ENCODE data around the gene ADSS1.

ADSS1 gene

DNA sequence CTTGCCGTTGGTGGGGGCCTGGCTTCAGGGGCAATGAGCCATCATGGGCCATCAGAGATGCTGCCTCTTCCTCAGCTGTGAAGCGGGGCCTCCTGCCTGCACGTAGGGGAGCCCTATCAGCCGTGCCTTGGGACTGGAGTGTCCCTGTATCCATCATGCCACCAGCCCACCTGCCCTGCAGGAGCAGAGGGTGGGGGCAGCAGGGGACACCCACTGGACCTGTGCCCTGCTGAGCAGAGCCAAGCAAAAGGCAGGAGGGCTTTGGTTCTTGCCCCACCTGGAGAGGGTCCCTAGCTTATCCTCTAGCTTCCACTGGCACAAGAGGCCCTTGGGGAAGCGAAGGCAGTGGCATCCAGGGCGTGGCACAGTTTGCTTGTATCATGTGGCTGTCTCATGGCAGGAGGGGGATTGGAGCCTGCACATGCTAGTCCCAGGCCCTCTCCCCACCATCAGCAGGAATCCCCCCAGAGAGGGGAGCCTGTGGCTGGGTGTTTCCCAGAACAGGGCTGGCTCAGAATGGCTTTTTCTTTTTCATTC, 10.1 kb downstream of the ADSS1 start:
- DNase-seq (ENCODE audit: low read depth in 3 of 3) = no peak

DNA sequence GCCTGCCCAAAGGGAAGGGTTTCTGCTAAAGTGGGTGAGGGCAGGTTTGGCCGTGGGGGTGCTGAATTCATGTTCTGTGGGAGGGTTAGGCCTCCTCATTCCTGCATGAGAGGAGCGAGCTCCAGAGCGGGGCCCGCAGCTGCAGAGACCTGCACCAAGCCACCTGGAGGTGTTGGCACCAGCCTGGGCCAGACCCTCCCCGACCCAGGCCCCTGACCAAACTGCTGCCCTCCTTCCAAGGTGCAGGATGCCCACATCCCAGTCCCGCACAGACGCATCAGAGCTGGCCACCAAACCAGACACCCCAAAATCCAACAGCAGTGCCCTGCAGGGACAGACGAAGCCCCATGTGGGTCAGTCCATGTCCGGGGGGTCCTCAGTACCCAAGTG, 10.6 kb downstream of the ADSS1 start:
- DNase-seq (ENCODE audit: low read depth in 3 of 3) = no peak

DNA sequence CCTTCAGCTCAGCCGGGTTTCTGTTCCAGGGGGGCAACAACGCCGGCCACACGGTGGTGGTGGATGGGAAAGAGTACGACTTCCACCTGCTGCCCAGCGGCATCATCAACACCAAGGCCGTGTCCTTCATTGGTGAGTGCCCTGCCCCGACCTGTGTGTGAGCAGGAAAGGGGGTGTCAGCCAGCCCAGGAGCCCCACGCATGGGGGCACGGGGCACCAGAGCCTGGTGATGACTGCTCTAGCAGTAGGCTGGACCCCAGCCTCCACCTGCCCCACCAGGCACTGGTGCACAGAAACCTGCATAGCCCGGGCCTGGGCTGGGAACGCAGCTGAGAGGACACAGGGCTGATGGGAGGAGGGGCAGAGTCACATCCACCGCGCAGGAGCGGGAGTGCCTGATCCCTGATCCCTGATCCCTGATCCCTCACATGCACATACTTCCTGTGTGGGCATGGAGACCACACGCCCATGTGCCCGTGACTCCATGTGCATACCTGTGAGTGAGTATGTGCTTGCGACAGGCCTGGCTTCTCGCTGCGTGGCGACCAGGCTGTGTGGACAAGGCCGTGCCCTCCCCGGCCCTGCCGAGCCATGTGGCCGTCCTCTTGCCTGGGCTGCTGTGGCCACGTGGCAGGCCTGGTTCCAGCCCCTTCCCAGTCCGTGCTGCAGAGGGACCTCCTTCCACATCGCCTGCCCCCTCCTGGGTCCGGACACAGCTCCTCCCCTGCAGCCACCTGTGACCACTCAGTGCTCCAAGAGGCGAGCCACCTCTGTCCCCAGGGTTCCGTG, 11.2 kb downstream of the ADSS1 start:
- no peak for DNase-seq (ENCODE audit: low read depth in 3 of 3)

DNA sequence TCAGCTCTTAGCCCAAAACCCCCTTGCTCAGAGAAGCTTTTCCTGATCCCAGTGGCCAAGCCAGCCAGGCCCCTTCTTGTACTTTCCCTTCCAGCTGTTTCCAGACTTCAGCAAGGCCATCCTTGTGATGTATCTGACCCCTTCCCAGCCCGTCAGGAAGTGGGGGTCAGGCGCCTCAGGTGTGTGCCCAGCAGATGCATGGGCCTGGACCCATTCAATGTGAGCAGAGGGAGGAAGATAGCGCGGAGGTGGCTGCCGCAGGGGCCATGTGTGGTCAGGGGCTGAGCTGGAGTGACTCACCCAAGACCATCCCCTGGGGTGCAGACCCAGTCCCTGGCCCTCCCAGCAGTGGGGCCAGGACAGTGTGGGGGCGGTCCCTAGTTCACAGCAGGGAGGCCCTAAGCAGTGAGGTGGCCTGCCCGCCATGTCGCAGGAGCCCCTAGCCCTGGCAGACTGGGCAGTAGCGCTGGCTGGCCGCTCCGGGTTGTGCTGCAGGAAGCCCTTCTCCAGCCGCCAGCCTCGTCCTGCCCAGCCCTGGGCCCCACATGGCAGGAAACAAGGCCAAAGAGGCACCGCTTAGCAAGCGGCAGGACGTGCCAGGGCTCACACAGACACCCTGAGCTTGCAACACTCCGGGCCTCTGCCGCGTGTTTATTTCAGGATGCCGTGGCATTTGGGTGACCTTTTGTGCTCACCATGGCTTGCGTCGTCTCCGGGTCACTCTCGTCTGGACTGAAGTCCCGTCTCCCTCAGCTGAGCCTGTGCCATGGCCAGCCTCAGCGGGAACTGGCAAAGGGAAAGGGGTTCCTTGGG, 12.0 kb downstream of the ADSS1 start:
- DNase-seq (ENCODE audit: low read depth in 3 of 3) = no peak

DNA sequence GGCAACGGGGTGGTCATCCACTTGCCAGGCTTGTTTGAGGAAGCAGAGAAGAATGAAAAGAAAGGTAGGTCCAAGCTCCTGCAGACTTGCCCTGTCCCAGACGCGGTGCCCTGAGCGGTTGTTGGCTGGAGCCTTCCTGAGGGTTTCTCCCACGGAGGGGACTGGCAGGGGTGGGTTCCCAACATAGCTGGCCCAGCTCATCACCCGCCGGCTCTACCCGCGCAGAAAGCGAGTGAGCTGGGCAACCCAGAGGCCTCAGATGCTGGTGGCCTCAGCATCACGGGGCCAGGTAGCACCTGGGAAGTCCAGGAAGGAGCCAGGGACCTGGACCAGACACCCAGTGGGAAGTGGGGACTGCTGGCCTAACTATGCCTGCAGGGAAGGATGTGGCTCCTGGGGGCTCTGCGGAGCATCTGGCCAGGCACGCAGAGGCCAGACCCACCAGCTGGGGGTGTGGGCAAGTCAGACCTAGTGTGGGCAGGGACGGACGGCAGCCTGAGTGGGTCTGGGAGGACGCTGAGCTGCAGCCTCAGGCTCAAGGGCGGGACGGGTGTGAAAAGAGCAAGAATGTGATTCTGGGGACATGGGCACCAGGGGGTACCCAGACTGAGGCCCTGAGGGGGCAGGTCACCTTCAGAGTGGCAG, 14.5 kb downstream of the ADSS1 start:
- no peak for DNase-seq (ENCODE audit: low read depth in 3 of 3)

DNA sequence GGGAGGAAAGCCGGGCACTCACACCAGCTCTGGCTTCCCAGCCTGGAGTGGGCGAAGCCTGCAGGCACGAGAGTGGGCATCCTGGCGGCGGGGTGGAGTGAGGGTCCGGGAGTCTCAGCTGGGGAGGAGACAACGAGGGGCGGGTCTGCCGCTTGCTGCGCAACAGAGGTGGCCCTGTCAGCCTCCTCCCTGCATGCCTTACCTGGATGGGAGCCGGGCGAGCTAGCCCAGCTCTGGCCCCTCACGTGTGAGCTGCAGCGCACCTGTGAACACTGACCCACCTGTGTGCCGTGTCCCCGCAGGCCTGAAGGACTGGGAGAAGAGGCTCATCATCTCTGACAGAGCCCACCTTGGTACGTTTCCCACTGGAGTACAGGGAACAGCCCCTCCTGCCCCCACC, 15.0 kb downstream of the ADSS1 start:
- no peak for DNase-seq (ENCODE audit: low read depth in 3 of 3)

DNA sequence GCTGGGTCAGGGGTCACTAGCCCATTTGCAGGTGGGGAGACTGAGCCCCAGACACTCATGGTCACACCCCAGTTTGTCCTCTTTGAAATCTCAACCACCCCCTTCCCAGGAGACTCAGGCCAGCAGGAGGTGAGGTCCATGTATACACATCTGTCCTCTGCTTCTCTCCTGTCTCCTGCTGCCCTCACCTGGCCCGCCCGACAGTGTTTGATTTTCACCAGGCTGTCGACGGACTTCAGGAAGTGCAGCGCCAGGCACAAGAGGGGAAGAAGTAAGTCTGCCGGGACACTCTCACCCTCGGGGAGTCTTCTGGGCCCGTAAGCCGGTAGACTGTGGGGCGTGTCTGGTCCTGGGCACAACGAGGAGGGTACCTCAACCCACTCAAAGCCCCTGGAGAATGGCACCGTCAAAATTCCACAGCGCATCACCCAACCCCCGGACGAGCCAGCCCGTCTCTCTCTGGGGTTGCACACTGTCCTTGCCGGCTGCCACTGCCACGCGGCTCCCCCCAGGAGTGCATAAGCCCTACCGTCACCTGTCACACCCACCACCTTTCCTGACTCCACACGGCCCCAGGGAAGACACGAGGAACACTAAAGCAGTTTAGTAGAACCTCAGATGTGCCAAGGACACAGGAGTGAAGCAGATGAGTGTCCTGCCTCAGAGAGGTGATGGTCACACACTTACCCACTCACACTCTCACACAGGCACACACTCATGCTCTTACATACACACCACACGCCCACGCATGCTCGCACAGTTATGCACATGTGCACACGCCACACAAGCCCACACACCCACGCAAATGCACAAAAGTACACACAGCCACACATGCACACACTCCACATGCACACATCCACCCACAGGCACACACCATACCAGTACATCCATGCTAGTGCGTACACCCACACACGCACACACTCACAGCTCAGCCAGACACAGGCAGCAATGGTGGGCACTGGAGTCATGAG, 15.8 kb downstream of the ADSS1 start:
- DNase-seq (ENCODE audit: low read depth in 3 of 3) = no peak

DNA sequence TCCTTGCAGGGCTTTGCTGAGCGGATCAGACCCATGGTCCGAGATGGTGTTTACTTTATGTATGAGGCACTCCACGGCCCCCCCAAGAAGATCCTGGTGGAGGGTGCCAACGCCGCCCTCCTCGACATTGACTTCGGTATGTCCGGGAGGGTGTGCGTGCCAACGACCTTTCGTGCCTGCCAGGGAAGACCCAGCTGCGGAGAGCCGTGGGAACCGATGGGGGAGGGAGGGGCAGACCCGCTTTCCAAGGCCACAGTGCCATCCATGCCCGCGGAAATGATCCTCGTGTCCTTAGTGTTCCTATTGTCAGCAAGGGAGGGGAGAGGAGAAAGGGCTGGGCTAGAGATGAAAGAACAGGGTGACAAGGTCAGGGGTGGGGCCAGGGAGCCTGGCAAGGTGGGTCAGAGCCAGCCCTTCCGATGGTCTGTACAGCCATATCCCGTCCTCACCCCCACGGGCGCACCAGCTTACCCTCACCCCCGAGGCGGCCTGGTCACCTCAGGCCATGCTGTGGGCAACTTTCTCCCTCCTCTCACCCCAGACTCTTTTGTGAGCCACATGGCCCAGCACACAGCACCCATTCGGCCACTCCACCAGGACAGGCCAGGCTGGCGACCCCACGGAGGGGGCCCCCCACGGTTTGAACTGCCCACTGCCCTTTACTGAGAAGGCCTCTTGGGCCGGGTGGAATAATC, 17.2 kb downstream of the ADSS1 start:
- DNase-seq (ENCODE audit: low read depth in 3 of 3) = no peak

DNA sequence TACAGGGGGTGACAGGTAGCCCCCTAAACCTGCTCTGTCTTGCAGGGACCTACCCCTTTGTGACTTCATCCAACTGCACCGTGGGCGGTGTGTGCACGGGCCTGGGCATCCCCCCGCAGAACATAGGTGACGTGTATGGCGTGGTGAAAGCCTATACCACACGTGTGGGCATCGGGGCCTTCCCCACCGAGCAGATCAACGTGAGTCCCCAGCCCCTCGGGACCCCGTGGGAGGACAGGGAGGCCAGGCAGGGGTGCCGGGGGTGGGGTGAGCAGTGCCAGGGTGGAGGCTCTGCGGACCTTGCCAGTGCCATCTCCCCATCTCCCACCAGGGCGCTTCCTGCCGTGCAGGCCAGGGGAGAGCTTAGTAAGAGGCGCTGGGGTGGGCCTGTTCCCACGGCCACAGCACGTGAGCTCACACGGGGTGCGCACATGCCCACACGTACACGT, 17.8 kb downstream of the ADSS1 start:
- no peak for DNase-seq (ENCODE audit: low read depth in 3 of 3)

DNA sequence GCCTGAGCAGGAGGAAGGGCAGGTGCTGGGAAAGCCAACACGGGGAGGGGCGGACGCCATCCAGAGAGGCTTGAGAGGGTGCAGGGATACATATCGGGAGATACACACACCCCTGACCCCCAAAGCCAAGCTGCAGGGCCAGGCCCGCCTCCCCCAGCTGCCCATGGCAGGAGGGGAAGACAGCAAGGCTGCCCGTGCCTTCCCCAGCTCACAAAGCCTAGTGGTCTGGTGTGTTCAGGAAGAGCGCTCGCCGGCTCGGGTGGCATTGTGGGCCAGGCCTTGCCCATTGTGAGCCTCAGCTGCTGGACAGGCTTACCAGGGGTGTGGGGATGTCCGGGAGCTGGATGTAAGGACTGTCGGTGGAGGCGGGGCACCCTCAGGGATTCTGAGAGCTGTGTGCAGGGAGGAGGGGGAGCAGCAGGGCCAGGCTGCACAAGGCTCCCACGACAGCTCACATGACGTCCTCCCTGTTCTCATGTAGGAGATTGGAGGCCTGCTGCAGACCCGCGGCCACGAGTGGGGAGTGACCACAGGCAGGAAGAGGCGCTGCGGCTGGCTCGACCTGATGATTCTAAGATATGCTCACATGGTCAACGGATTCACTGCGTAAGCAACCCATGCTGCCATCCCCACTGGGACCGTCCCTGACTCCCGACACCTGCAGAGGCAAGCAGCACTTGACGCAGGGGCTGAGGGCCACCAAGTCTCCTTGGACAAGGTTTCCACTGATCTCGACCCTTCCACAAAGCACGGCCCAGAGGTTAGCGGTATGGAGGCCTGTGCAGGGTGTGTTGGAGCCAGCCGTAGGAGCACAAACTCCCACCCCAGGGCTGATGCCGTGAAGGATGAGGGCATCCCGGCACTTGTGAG, 18.8 kb downstream of the ADSS1 start:
- no peak for DNase-seq (ENCODE audit: low read depth in 3 of 3)

DNA sequence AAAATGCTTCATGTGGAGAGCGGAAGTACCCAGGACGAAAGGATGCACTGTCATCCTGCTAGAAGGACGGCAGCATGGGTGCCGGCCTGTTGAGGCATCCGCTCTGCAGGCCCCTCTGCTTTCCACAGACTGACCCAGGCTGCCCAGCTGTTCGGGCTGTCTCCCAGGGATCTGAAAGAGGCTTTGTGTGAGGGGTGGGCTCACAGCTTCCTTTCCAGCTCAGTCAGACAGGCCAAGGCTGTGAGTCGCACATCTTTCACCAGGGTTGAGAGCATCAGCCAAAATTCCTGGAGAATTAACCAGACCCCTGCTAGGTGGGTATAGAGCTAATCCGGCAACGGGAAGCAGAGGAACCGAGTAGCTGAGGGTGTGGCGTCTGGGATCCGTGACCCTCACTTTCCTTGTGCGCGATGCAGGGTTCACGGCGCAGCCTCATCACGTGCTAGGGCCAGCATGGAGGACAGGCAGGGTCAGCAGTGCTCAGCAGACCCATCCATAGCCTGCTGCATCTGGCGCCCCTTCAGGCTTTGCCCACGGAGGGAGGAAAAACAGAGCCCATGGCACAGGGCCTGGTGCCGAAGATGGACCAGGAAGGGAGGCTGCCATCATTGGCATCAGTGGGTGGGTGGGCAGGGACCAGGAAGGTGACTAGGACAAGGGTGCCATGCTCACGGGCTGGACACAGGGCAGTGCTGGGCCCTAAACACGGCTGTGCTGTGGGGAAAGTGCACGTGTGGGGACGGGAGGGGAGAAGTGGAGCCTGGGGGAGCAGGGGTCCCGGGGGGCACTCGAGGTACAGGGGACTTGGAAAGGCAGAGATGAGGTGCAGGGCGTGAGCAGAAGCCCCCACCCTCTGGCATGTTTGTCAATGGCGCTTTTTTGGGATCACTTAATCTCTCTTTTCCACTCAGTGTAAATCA, 19.7 kb downstream of the ADSS1 start:
- no peak for DNase-seq (ENCODE audit: low read depth in 3 of 3)

DNA sequence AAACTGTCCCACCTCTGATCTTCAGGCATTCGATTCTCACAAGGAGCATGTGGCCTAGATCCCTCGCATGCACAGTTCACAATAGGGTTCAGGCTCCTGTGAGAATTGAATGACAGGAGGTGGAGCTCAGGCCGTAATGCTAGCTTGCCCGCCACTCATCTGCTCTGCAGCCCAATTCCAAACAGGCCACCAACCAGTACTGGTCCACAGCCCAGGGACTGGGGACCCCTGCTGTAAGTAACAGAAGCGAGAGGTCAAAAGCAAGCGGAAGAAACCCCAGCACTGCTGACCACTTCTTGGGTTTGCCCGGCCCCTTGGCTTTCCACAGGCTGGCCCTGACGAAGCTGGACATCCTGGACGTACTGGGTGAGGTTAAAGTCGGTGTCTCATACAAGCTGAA, 20.5 kb downstream of the ADSS1 start:
- DNase-seq (ENCODE audit: low read depth in 3 of 3) = no peak

DNA sequence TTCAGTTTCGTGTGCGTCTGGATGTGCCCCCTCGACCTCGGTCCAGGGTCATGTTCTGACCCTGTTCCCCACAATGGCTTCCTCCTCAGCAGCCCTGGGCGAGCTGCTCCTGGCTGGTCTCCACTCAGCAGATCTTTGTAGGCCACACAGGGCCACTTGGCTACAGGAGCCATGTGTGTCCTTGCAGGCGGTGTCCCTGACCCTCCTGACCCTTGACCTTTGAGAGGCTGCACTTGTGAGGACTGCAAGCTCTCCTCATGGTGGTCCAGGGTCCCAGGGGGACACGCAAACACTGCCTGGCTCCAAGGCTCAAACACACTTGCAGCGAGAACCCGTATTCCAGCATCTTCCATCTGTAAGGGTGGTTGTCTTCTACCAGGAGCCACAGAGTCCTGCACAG, 21.4 kb downstream of the ADSS1 start:
- no peak for DNase-seq (ENCODE audit: low read depth in 3 of 3)

DNA sequence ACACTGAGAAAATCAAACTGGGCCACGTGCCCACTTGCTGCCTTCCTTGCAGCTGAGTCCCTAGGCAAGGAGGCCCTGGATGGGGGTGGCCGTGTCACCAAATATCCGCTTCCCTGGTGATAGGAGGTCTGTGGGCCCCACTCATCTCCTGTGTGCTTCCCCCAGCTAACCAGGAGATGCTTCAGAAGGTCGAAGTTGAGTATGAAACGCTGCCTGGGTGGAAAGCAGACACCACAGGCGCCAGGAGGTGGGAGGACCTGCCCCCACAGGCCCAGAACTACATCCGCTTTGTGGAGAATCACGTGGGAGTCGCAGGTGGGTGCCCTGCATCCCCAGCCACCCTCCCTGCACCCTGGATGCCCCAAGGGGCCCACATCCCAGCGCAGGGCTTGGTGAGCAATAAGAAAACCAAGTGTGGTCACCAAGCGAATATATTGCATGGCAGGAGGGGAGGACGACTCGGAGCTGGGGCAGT, 22.1 kb downstream of the ADSS1 start:
- no peak for DNase-seq (ENCODE audit: low read depth in 3 of 3)

DNA sequence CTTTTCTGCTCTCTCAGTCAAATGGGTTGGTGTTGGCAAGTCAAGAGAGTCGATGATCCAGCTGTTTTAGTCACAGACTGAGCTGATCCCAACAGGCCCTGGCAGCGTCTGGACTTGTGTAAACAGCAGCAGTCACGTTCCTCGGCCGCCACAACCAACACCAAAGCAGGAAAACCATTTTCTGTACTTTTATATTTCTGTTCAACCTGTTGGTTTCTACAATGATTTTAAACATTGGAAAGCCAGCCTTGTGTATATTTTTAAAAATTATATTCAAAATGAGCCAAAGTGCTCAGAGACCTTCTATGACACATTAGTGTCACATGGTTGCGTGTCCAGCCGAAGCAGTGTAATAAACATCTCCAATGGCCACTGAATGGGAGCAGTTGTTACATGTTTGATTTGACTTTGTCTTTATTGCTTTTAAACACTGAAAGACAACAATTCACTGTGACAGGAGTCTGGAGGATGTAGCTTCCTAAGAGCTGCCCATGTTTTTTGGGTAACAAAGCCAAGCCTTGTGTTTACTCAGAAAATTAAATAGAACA, 23.0 kb downstream of the ADSS1 start:
- DNase-seq (ENCODE audit: low read depth in 3 of 3) = no peak

DNA sequence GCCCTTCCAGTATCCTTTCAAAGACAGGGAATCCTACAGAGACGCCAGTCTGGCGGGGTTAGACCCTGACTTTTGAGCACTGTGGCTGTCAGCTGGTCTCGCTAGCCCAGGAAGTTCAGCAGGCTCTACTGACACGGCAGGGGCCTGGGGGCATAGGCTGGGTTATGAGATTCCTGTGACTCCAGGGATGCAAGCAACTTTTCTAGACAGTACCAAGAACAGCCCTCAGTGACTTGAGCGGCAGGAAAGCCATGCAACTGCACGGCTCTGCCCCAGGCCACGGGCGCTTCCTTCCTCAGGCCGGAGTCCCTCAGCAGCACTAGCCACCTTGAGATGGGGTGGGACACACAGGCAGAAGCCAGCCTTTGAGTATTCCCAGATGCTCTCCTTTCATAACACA, 23.8 kb downstream of the ADSS1 start:
- DNase-seq (ENCODE audit: low read depth in 3 of 3) = no peak

DNA sequence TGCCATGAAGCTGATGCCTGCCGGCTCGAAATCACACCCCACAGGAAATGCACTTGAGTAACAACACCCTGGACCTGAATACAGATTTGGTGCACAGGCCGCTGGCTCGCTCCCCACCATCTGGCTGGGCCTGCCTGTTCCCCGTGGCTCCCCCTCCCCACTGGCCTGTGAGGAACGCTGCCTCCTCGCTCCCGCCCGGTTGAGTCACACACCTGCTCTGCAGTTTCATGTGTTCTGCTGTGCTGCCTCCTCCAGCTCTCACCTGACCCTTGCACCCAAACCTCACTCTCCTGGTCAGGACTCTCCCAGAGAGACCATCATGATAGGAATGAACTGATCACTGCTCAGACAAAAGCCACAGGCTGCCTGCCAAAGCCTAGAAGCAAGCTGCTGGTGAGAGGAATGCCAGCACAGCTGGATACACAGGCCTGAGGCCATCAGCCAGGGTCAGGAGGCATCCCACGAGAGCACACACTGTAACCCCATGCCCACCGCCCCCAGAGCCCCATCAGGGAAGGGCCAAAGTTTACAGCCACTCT, 25.2 kb downstream of the ADSS1 start:
- DNase-seq (ENCODE audit: low read depth in 3 of 3) = no peak

Data from stimulated activated CD4-positive, alpha-beta T cell treated with anti-CD3 and anti-CD28 coated beads, TNF-alpha, amount 100 ng/mL, for 24 hours (primary cell).